Stimulated activated CD4-positive, alpha-beta T cell treated with anti-CD3 and anti-CD28 coated beads, Interleukin-2, amount 100 ng/mL, for 24 hours (primary cell): Measurements from ENCODE around the gene CFDP1.

ENCODE experiments used
- DNase-seq, 2 donors: peaks; one replicate each; pipeline ENCODE4 v3.0.0-alpha.2; 2020

CFDP1 gene

DNA sequence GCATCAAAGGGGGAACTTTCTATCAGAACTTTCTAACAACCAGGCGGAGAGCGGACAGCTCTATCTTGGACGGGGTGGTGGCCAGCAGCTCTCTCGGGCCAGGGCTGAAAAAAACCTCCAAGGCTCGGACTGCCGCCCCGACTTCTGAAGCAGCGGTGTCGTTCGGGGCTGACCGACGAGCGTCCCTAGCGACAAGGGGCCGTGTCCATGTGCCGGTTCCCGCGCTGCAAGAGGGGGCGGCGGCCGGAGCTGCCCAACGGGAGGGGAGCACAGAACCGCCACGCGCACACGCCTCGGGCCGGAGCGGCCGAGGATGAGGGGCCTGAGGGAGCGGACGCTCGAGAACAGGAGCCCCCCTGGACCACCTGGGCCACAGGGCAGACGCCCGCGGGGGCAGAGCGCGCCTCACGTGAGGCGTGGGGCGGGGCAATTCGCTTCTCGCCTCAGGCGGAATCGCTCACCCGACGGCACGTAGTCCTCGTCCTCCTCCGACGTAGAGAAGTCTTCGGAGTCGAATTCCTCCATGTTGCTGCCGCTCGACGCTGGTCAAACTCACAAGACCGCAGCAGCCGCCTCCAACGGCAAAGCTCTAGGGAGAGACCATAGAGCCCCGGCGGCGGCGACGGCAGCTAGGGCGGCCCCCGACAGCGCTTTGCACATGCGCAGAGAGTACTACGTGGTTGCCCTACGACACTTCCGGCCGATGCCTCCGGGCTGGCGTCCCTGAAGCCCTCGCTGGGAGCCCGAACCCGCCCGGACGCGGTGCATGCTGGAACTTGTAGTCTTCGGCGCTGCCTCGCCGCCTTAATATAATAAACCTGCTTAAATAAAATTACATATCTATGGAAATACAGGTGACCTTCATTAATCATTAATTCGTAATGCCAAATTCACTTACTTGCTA, at the start of gene CFDP1:
Gene CFDP1 (minus strand): TSS at position 676 of the 904 bp plus-strand sequence. CDS start 151 bp downstream, at position 525.
- peak; percentile 95 to 96 for DNase-seq

DNA sequence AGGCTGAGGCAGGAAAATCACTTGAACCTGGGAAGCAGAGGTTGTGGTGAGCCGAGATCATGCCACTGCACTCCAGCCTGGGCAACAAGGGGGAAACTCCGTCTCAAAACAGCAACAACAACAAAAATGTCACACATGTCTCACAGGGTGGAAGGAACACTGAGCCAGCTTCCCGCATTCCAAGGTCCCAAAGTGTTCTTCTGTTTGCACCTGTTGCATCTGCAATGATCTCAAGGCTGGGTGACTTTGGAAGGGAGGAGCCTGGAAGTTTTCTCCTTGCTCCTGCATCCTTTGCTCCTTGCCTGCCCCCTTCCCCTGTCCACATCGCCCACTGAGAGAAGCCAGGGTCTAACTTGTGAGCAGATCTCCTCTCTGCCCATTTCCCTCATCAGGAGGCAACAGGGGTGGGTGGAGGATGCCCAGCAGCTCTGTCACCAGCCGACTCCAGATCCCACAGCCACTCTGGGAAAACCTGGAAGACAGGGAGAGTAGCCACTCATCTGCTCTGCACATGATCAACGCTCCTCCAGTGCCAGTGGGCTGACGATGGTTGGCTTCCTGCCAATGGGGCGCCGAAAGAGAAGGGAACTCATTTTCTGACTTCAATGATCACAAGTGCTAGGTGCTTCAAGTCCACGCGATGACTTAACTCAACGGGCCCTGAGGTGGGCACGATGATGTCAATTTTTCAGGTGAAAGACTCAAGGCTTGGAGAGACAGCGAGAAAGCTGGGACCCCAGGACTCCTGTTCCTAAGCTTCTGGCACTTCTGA, 49.3 kb upstream of the CFDP1 start:
- DNase-seq: no peak

DNA sequence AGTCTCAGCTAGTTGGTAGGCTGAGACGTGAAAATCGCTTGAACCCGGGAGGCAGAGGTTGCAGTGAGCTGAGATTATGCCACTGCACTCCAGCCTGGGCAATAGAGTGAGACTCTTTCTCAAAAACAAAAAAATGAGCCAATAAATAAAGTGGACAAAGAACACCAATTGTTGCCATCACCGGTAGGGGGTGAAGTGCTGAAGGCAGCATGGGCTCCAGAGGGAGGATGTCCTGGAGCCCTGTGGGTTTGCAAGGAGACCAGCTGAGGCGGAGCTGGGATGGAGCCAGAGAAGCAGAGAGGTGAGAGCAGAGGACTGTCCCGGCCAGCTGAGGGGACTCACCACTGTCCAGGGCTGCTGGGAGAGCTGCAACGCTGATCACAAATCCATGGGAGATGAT, 48.2 kb upstream of the CFDP1 start:
- DNase-seq: no peak

DNA sequence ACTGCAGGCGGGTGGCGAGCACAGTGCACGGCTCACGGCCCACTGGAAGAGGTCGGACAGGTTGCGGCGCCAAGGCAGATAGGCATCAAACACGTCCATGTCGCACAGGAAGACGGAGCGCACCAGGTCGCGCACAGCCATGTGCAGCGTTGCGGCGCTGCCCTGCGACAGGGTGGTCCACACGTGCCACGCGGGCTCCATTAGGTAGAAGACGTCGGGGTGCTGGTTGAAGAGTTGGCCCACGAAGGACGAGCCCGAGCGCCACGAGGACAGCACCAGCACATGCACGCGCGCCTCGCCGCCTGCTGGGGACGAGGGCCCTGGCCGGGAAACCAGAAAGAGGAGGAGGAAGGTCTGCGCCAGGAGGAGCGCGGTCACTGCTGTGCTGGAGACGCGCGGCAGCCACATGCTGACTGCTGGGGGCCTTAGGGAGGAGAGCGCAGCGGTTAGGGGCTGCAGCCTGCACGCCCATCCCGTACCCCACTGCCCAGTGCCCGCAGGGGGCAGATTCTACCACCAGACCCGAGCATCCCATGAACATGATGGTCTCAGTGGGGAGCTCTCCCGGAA, 46.2 kb upstream of the CFDP1 start:
- DNase-seq: no peak

DNA sequence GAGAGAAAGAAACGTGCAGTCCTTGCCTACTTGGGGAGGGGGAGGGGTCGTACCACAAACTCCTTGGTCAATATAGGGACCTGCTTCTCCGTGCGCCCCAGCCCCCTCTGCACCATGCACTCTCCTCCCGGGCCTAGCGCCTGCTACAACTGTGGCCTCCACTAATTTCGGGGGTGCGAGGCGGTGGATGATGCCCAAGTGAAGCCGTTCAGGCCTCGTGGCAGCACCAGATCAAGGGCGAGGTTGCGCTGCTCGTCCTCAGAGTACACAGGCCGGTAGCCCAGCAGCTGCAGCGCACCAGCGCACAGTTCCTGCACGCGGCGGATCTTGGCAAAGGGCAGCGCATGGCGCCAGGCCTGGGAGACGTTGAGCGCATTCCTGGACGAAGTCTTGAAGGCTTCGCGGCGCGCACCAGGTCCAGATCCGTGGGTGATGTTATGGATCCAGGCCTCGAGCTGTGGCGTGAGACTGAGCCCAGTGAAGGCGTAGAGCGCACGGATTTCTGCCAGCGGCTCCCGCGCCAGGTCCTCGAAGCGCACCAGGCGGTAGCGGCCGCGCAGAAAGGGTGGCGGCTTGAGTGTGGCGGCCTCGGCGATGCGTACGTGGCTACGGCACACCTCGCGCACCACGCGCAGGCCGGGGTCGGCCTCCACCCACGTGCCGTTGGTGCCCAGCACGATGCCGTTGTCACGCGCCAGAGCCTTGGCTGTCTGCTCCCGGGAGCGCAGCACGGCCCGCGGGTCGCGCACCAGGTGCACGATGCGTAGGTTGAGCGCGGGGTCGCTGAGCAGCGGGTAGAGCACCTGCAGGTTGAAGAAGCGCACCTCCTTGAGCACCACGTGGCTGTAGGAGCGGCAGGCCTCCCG, 45.4 kb upstream of the CFDP1 start:
- DNase-seq: no peak

DNA sequence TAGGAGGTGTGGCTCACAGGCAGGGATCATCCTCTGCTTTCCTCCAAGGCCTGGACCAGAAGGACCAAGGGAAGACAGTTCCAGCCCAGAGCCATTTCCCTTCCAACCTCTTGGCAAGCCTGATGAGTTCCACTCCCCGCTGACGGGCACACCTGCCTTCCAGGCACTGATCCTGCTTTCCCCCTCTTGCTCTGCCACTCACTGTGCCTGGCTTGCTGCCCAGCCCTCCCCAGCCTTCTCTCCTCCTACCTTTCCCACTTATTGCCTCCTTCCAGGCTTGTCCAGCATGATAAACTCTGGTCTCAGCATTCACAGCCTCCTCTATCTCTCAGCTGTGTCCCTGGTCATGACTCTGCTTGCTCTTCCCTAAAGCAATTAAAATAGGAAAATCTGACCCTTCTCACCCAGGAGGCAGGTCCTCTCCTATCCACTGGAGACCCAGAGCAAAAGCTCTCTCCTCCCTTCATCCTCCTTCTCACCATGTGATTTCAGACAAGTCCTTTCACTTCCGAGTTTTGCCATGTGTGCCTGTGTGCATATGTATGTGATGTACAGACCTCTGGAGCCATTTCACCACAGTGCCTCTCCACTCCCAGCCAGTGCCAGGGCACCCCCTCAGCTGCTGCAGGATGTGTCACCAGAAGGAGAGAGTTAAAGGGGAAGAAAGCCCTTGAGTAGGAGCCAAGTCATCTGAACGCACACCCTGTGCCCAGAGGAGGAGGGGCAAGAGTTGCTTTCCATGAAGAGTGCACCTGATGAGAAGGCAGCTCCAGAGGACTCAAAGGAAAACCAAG, 44.6 kb upstream of the CFDP1 start:
- no peak for DNase-seq

DNA sequence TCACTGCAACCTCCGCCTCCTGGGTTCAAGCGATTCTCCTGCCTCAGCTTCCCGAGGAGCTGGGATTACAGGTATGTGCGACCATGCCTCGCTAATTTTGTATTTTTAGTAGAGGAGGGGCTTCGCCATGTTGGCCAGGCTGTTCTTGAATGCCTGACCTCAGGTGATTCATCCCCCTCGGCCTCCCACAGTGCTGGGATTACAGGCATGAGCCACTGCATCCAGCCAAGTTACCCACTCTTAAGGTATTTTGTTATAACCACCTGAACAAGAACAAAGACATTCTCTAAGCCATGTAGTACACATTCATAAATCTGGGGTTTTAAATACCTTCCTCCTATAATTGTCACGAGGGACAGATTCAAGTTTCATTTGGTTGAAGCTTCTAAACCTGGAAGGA, 43.5 kb upstream of the CFDP1 start:
- no peak for DNase-seq

DNA sequence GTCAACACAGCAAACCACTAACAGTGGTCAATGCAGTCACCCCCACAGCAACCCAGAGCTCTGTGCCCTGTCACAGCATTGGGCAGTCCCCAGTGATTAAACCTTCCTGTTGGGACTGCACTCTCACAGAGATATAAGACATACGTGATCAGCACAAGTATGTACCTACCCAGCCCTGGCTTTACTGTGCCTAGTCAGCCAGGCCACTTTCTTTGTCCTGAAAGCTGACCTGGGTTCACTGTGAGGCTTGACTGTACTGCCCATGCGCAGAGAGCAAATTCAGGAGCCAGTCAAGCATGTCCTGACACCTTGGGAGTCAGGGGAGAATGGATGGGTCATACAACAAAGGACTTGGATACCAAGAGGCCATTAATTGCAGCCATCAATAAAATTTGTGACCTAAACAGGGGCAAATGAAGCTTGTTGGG, 42.1 kb upstream of the CFDP1 start:
- no peak for DNase-seq

DNA sequence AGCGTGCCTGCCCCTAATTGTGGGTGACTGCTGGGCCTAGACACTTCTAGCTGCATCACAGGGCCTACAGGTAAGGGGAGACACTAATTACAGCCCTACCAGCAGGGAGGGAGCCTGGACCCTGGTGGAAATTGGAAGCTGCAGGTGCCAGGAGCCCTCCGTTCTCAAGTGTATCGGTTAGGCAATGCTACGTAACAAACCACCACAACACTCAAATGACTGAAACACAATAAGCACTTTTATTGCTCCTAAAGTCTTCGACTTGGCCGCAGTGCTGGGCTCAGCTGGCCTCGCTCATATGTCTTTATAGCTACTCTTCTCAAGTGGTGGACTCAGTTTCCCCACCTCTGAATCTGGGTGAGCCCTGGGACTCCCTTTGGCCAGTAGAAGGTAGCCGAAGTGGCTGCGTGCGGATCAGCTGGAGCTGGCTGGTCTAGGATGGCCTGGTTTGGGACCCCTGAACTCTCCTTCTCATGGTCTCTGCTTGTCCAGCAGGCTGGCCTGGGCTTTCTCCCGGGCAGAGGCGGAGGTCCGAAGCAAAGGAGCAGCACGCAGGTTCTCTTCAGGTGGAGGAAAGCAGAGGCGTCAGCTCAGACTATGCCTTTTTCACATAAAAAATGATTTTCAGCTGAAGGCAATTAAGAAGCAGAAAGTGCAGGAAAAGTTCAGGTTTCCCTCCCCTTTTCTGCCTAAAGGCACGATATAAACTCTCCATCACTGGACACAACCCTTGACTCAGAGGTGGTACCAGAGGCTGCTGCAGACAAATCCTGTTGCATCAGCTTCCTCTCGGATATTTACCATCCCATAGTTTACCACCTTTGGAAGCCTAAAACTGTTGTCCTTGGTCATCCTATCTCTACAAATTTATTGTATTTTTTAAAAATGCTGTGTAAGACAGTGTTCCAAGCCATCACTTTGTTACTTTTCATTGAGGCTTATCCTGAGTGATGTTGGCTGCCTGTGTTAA, 39.9 kb upstream of the CFDP1 start:
- no peak for DNase-seq

DNA sequence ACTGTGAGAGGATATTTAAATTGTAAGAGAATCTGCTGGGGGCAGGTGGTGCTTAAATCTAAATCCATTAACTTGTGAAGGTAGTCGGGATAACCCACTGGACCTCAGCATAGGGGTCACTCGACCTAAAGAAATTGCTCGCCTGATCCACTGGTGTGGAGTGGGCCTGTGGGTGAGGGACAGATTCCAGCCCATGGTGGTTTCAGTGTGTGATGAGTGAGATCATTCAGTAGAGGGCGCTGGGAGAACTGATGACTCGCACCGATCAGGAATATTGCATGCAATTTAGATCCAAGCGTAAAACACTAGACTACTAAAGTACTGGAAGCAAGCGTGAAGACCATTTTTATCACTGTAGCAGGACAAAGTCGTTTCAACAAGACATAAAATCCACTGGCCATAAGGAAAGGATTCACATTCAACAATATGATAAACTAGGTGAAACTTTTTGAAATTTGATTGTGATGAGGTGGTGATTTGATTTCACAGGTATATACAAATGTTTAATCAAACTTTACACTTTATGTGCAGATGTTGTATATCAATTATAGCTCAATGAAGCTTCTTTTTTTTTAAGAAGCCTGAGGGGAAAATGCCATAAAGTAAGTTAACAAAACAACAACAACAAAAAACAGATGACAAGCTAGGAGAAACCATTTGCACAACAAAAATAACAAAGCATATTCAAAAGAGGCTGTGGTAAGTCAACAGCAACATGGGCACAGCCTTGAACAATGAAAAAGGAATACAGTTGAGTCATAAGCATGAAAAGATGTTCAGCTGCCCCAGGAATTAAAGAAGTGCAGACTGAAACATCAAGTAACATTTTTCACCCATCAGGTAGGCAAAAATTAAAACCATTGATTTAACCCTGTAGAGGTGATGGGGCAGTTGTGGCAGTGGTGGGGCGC, 38.7 kb upstream of the CFDP1 start:
- peak; percentile 27 to 37 for DNase-seq

DNA sequence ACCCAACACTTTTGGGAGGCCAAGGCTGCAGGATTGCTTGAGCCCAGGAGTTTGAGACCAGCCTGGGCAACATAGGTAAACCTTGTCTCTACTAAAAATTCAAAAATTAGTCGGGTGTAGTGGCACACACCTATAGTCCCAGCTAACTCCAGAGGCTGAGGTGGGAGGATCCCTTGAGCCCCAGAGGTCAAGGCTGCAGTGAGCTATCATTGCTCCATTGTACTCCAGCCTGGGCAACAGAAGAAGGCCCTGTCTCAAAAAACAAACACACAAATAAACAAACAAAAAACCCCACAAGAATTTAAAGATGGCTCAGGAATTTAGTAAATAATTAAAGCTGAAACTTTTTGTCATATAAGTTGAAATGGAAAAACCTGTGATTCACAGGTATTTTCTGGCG, 33.5 kb upstream of the CFDP1 start:
- no peak for DNase-seq

DNA sequence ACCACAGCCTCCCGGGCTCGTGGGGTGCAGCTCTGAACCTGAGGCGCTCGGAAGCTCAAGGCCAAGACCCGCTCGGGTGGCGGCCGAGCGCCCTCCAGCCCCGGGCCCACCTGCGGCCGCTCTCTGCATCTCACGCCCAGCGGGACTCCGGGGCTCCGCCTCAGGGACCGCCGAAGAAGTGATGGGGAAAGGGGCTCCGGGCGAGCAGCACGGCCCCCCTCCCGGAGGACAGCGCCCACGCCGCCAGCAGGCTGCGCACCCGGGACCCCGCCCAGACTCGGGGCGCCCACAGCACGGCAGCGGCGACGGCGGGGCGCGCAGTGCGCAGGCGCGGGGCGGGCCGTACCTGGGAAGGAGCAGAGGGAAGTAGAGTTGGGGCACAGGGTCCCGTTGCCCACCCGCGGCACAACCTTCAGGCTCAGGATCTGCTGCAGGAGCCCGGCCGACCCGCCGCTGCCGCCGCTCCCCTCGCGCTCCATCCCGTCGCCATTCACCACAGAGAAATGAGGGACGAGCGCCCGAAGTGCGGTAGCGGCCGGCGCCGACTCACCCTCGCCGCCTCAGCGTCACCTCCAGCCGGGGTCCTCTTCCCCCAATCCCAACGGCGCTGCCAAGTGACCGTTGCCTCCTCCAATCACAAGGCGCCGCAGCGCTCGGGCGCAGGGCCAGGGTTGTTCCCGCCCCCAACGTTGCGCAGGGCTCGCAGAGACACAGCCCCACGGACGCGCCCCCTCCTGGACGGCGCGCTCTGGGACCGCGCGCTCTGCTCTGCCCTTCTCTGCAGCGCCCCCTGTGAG, 31.0 kb upstream of the CFDP1 start, which contains the start of gene TMEM170A:
Gene TMEM170A (minus strand): TSS at position 568 of the 797 bp plus-strand sequence. CDS start 89 bp downstream, at position 479.
- DNase-seq: peak; percentile 100

DNA sequence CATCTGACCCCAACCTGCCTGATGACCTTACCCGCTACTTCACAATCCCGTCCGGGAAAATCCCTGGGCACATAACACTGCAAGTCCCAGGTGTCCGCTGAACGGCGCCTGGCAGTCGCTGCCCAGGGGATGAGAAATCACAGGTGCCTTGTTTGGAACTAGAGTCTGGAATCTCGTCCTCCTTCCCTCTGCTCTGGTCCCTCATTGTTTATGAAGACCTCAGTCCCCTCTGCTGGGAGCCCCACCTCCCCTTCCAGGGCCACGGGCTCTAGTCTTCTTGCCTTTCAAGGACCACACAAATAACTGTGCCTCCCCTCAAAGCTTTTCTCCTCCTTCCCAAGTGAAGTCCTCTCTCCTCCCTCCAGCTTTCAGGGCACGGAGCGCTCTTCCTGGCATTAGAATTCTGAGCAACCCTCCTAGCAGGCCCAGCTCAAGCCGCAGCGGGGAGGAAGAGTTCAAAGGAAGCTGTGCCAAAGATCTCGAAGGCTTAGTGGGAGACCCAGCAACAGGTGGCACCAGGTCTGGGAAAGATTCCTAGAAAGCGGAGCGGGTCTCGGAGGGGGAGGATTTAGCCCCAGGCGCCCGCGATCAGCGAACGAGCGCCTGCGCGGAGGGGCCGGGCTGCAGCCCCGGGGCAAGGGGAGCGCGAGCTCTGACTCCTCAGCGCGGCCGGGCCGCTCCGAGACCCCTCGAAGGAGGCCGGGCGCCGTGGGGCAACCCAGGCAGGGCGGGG, 30.3 kb upstream of the CFDP1 start:
- DNase-seq: peak; percentile 44 to 45

DNA sequence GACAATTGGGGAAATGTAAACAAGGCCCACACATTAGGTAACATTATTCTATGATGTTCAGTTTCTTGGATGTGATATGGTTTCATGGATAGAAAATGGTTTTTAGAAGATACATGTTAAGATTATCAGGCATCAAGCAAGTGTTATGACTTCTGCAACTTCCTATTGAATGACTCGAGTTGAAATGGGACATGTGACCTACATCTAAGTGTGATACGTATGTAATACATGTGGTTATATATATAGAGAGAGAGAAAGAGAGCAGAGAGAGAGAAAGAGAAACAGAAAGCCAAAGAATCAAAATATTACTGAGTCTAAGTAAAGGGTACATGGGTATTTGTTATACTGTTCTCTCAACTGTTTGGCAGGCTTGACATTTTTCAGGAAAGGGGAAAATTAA, 29.5 kb upstream of the CFDP1 start:
- no peak for DNase-seq

DNA sequence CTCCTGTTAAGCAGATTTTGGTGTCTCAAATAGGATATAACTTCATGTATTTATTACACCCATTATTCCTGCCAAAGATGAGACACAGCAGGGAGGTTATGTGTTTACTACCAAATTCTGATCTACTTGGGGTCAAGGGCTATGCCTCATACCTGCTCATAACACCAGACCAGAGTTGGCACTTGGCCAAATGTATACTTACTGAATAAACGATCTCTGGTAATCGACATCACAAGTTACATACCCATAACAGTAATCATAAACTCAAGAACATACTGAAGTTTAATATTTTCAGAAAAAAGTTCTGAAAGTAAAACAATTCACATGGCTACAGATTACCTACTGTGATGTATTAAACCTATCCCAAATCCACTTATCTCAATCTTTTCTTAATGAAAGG, 28.3 kb upstream of the CFDP1 start:
- DNase-seq: no peak

DNA sequence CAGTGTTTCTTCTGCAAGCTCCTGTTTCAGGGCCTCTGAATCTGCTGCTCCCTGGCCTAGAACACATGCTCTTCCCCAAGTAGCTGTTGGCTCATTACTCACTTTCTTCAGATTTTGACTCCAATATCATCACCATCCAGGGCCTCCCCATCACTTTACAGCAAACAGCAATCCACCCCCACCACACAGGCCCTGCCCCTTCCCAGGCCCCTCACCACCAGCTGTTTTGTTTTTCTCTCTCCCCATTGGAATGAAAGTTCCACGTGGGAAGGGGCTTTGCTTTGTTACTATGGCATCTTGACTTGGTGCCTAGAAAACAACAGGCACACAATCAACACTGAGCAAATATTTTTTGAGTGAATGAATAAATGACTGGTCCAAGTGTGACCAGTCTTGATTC, 27.1 kb upstream of the CFDP1 start:
- DNase-seq: no peak

DNA sequence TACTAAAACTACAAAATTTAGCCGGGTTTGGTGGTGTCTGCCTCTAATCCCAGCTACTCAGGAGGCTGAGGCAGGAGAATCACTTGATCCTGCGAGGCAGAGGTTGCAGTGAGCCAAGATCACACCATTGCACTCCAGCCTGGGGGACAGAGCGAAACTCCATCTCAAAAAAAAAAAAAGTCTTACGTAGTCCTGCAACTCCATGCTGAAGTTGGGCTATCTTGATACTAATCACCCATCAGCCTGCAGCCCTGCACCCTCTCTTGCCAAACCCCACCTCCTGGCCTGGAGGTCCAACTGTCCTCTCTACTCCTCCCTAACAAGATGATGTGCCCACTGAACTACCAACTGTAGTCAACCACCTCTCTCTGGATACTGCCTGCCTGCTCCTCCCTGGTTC, 26.4 kb upstream of the CFDP1 start:
- DNase-seq: no peak

DNA sequence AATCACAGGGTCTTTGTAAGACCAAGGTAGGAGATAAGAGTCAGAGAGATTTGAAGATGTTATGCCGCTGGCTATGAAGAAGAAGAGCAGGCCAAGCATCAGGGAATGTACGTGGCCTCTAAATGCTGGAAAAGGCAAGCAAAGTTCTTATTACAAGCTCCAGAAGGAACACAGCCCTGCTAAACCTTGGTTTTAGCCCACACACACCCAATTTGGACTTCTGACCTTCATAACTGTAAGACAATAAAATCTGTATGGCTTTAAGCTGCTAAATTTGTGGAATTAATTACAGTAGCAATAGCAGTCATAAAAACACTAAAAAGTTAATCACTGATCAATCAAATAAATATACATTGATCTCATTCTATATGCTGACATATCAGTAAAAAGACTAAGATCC, 25.1 kb upstream of the CFDP1 start:
- DNase-seq: no peak
